GM12801 (cell line): ENCODE data around the gene TEX44.

Experiments
- TF ChIP-seq, protein P1 (sequence below): IDR thresholded peaks from one replicate; pipeline ENCODE4 v1.5.1; 2011; ENCODE audit warnings: control low read depth; ENCODE audit not compliant: insufficient read length; ENCODE audit errors: extremely low read depth

TEX44 gene

DNA sequence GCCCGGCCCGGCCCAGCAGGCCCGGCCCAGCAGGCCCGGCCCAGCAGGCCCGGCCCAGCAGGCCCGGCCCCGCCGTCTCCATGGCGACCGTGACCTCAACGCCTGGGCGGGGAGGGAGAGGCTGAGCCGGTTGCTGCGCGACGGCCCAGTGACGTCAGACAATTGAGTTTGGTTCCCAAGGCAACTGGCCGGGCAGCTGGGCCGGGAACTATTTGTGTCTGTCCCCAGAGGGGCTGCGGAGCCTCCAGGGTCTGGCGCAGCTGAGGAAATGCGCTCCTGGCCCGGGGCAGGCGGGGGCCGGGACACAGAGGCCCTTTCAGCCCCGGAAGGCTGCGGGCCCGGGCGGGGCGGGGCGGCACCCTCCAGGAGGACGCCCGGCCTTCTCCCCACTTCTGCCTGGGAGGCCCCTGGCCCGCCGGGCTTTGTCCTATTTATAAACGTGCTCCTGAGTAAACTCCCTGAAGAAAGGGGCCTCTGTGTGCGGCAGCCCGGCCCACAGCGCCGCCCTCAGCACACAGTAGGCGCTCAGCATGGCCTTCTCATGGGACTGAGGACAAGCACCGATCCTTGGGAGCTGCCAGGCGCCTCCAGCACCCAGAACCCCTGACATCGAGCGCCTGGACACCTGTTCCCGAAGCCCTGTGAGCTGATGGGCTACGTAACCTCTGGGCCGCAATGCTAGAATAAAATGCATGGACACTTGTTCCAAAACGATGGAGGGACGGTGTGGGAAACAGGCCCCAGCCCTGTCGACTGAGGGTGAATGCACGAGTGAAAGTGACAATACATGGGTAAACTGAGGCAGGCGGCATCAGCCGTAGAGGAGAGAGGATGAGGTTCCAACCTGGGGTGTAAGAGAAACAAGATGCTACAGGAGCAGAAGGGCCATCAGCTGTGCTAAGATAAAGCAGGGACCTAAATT, 12.3 kb downstream of the TEX44 start:
- TF ChIP-seq, protein P1, sequence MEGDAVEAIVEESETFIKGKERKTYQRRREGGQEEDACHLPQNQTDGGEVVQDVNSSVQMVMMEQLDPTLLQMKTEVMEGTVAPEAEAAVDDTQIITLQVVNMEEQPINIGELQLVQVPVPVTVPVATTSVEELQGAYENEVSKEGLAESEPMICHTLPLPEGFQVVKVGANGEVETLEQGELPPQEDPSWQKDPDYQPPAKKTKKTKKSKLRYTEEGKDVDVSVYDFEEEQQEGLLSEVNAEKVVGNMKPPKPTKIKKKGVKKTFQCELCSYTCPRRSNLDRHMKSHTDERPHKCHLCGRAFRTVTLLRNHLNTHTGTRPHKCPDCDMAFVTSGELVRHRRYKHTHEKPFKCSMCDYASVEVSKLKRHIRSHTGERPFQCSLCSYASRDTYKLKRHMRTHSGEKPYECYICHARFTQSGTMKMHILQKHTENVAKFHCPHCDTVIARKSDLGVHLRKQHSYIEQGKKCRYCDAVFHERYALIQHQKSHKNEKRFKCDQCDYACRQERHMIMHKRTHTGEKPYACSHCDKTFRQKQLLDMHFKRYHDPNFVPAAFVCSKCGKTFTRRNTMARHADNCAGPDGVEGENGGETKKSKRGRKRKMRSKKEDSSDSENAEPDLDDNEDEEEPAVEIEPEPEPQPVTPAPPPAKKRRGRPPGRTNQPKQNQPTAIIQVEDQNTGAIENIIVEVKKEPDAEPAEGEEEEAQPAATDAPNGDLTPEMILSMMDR: no peak

DNA sequence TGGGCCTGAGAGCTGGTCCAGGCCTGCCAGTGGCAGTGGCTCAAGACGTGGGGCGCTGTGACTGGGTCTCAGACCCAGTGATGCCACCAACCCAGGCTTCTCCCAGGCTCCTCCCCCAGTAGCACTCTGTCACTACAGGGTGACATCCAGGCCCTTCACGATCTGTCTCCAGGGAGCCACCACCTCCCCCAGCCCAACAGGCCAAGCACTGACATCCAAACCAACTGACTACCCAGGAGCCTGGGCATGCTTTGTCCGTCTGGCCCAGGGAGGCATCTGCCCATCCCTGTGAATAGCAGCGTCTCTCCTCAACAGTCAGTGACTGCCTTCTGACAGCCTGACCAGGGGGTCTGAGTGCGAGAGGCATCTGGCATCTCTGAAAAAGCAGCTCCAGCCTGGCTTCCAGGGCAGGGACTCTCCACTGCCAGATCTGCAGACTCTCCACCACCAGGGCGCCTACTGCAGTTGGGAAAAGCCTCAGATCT, 13.0 kb downstream of the TEX44 start:
- TF ChIP-seq, protein P1: no peak

DNA sequence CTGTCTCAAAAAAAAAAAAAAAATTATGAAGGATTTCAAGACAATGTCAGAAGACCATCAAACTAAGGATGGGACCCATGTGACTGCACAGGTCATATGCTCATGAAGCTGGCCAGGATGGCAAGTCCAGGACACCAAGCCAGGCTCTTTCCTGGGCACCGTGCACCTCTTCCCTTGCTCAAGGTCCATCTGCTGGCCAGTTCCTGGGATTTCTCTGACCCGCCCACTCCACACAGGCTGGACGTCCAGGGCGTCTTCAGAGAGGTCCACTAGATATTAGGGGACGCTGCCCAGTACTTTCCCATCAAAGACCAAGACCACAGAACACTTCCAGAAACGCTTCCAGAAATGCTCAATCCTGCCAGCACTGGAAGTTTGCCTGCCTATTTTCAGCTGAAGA, 14.3 kb downstream of the TEX44 start:
- TF ChIP-seq, protein P1: no peak

DNA sequence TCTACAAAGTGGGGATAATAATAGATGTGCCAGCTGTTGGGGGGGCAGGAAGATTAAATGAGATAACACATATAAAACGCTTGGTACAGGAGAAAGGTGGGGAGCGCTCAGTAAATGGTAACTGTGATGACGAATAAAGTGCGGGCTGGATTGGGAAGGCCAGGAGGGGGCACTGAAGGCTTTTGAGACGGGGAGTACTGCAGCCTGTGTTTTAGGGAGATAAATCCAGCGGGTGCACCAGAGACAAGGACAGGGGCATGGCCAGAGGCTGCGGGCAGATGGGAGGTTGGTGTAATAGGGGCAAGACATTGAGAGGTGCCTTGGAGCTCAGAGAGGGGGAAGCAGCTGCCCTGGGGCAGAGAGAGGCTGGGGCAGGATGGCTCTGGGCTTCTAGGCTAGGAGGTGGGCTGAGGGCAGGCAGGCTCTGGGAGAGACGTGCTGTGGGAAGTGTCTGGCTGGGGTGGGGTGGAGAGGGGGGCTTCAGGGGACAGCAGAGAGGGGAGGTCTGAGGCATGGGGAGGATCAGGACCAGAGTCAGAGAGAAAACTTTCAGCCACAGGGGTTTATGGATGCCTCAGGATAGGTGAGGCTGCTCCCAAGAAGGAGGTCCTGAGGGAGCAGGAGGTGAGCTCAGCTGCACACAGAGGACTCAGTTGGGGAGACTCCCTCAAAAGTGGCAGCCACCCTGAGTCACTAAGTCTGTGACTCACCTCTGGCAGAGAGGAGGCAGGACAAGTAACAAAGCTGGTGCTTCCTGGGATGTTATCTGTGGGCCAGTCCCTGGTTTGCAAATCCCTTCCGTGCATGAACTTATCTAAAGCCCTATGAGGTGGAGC, 18.8 kb downstream of the TEX44 start:
- TF ChIP-seq, protein P1: no peak

DNA sequence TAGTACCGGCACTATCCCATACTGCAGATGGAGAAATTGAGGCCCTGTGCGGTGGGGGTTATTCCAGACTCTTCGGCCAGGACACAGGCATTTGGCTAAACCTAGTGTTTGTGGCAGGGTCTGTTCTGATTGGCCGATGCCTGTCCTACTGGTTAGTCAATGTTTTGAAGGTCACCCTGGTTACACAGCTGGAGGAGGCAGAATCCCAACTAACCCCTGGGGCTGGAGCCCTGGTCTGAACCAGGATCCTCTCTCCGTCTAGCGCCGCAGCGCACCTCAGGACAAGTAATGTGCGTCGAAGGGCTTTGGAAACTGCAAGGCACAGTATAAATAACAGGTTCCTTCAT, 19.4 kb downstream of the TEX44 start:
- TF ChIP-seq, protein P1: no peak

DNA sequence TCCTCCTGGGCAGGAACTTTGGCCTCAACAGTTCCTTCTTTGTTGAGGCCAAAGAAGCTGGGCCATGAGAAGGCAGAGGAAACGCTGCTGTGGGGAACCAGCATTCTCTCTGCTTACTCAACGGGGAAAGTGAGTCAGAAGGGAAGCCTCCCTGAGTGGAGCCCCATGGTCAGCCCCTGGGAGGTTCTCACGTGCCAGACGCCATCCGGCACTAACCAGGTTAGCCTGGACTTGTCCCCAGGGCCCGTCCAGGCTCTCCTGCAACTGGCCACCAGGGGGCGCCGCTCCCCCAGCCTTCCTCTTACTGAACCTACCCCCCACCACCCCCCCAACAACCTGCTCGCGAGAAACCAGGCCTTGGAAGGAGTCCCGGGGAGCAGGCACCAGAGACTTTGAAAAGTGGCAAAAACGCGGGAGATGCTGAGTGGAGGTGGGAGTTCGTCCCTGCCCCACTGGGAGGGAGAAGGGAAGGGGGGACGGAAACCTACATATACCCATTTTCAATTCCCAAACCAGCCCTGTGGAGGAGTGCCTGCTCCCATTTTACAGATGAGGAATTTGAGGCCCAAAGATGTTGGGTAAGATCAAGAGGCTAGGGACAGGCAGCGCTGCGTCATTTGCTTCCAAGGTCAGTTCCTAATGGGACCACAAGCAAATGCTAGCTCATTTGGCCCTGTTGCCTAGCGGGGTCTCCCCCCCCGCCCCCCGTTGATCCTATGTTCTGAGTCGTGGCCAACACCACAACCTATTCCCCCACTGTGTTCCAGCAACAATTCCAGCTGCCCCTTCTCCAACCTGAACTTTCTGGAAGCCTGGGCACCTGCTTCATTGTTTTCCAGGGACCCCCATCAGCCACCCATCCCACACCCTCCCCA, 20.0 kb downstream of the TEX44 start:
- TF ChIP-seq, protein P1: peak; percentile 1
